Central memory CD8-positive, alpha-beta T cell (primary cell): Measurements from ENCODE around the gene LTBR.
A peak's percentile ranks its signal among the peaks of the same experiment; 100 is the strongest.

Source experiments
- ATAC-seq: fragments of 150-1000 bp; cut with Tn5 transposase; replicated peaks from 2 replicates; pipeline ENCODE4 v1.10.0; 2022; ENCODE audit warnings: mild to moderate bottlenecking, moderate FRiP score, moderate number of reproducible peaks; ENCODE audit not compliant: poor library complexity, severe bottlenecking; ENCODE audit errors: extremely low read depth
- DNase-seq, 2 donors: peaks; one replicate each; pipeline ENCODE4 v3.0.0; 2021; ENCODE audit warnings: low spot score in 2 of 2
- H3K27ac Mint-ChIP-seq: one replicate; pipeline ENCODE4 v1.8.0; 2022; ENCODE audit warnings: low read depth, mild to moderate bottlenecking, moderate library complexity, mixed read lengths
- H3K27me3 Mint-ChIP-seq: one replicate; pipeline ENCODE4 v1.8.0; 2022; ENCODE audit warnings: mixed read lengths
- H3K36me3 Mint-ChIP-seq: one replicate; pipeline ENCODE4 v1.8.0; 2022; ENCODE audit warnings: mild to moderate bottlenecking, moderate library complexity, mixed read lengths; ENCODE audit not compliant: insufficient read depth
- H3K4me1 Mint-ChIP-seq: one replicate; pipeline ENCODE4 v1.8.0; 2022; ENCODE audit warnings: mixed read lengths
- H3K4me3 Mint-ChIP-seq: one replicate; pipeline ENCODE4 v1.8.0; 2022; ENCODE audit warnings: mild to moderate bottlenecking, moderate library complexity, mixed read lengths
- H3K9me3 Mint-ChIP-seq: one replicate; pipeline ENCODE4 v1.8.0; 2022; ENCODE audit warnings: mixed read lengths

The LTBR gene

DNA sequence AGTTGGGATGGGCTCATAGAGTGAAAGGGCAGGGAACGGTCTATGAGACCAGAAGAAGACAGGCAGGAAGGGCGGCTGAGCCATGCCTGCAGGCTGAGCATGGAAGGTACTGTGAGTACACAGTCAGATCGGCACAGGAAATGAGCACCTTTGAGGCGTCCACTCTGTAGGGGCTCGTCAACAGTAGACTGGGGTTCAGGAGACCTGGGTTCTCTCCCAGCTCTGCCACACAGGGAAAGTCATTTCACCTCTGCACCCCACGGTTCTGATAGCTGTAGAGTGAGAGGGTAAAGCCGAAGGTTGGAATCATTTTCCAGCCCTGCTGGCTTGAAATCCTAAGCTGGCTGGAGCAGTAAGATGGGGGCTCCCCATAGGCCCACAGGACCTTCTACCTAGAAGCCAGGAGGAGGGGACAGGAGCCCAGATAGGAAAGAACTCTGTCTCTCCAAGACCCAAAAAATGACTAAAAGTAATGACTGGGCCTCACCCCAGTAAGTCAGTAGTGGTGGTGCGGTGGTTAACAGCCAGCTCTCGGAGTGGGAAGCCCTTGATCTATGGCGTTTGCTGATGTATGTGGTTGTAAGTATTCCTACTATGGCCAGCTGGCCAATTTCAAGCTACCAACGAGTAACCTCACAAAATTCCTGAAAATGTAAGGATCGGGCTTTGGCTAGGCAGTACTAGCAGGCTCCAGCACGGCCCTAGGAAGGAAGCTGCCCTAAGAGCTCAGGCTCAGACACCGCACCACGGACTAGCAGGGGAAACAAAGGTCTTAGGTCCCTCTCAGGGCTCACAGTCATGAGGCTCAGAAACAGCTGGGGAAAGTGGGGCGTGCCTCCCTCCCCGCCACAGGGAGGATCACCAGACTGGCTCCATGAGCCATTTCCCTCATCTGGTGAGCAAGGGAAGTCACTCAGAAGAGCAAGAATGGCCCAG is 50.5 kb downstream of the LTBR start:
- DNase-seq (no peak), ATAC-seq (peak; percentile 72)
- H3K27ac Mint-ChIP-seq = peak overlapping the region; percentile 96
- peak overlapping the region; percentile 78 for H3K4me3 Mint-ChIP-seq
- no peaks in the 10 kb centered on the region for H3K9me3 Mint-ChIP-seq
- peaks cover 43% of the 10 kb centered on the region for H3K4me1 Mint-ChIP-seq
- H3K36me3 Mint-ChIP-seq = peaks cover 11% of the 10 kb centered on the region
- no peaks in the 10 kb centered on the region for H3K27me3 Mint-ChIP-seq

DNA sequence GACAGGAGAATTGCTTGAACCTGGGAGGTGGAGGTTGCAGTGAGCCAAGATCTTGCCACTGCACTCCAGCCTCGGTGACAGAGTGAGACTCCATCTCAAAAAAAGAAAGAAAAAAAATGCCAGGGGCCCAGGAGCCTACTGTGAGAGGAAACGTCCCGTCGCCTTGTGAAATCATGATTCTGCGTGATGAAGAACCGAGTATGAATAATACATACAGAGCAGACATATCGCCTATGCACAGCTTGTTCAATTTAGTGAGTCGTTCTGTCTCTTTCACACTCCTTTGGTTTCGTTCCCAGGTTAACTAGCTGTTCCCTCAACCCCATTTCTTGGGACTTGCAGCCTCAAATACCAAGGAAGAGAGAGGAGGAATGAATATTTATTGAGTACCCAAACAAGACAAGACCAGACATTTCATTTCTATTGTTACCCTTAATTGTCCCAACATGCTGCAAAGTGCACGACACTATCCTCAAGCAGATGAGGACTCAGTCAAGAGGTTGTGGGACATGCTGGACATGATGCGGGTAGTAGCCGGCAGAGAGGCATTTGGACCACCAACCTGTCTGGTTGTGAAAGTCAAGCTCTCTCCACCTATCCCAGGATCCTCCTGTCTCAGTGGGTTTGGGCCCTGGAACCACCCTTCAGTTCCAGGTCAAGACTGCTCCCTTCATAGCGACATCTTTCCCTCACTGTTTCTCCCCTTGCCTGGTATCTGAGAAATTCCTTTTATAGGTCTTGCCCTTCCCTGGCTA is 52.2 kb downstream of the LTBR start:
- Mint-ChIP-seq H3K4me1 (peaks cover 36% of the 10 kb centered on the region), H3K27ac (no peak overlapping the region), H3K9me3 (no peaks in the 10 kb centered on the region), H3K36me3 (peaks cover 5% of the 10 kb centered on the region), H3K4me3 (no peak overlapping the region), H3K27me3 (no peaks in the 10 kb centered on the region)
- ATAC-seq (no peak), DNase-seq (no peak)

- Mint-ChIP-seq H3K9me3 (no peaks in the 10 kb centered on the region), H3K4me1 (peaks cover 42% of the 10 kb centered on the region)
- no peak for ATAC-seq
Observed at GRCh38 chr12:6437586-6437985, 53.6 kb downstream of the LTBR start.

GRCh38 chr12:6438345-6438744 is 54.4 kb downstream of the LTBR start:
- Mint-ChIP-seq H3K27me3 (no peaks in the 10 kb centered on the region), H3K4me3 (no peak overlapping the region), H3K36me3 (peaks cover 2% of the 10 kb centered on the region), H3K9me3 (no peaks in the 10 kb centered on the region), H3K27ac (no peak overlapping the region), H3K4me1 (peaks cover 42% of the 10 kb centered on the region)
- no peak for ATAC-seq
- no peak for DNase-seq

More at GRCh38 chr12:6437586-6437985, 53.6 kb downstream of the LTBR start:
- Mint-ChIP-seq H3K27me3 (no peaks in the 10 kb centered on the region), H3K4me3 (no peak overlapping the region), H3K27ac (no peak overlapping the region), H3K36me3 (peaks cover 3% of the 10 kb centered on the region)
- DNase-seq = no peak

GRCh38 chr12:6440391-6440790 is 56.4 kb downstream of the LTBR start:
- Mint-ChIP-seq H3K36me3 (peaks cover 6% of the 10 kb centered on the region), H3K27ac (peak overlapping the region; percentile 90), H3K27me3 (no peaks in the 10 kb centered on the region), H3K9me3 (no peaks in the 10 kb centered on the region), H3K4me1 (peaks cover 45% of the 10 kb centered on the region), H3K4me3 (peak overlapping the region; percentile 37)
- no peak for ATAC-seq
- DNase-seq = no peak
